ENCODE data around the gene JARID2.

DNA sequence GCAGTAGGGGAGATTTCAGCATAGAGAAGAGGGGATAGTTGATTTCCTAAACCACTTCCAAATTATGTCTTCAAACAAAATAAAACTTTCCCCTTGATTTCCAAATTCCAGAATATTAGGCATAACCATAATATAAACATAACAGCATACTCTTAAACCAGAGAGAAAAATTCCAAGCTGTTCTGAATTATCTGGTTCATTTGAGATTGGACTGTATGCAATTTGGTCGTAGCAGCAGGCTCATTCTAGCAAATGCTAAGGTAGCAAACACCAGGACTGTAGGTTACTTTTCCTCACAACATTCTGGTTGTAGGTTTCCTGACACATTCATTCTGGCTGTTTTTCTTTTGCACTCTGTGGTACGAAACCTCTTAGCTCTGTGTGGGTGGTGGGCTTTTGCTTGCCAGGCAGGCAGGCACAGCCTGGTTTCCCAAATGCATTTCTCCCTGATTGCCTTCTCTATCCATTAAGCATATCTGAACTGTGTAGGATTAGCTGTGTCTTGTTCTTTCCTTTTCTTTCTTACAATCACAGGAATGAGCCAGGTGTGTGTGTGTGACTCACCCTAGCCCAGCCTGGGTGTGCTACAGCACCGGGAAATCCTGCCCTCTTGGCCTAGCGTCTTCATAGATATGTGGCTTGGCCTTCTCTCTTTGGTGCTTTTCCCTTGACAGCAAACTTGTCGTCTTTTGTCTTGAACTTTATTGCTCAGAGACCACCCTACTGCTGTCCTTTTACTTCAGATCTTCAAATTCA is 77.1 kb downstream of the JARID2 start:
- TF ChIP-seq CTCF (IDR thresholded peaks at IDR 0.05) (no peak), TCF7L2 (IDR thresholded peaks at IDR 0.05; ENCODE audit: low read depth, low read length) (no peak), REST (IDR thresholded peaks at IDR 0.05; ENCODE audit: insufficient read depth in 1 of 2, low read depth in 2 of 2, low read length in 1 of 2) (no peak)
